C1 segment of cervical spinal cord (tissue), 14 donors: Measurements from ENCODE around the gene TREM2.
"Not testable (repeated sequence)": the region's sequence is repeated elsewhere in the genome, so short reads cannot be mapped to it uniquely, and the experiment has no call there.

Experiments used
- DNase-seq, 14 donors: peaks; one replicate each; lab custom pipeline; 2025; lab: John Stamatoyannopoulos, UW

The TREM2 gene

DNA sequence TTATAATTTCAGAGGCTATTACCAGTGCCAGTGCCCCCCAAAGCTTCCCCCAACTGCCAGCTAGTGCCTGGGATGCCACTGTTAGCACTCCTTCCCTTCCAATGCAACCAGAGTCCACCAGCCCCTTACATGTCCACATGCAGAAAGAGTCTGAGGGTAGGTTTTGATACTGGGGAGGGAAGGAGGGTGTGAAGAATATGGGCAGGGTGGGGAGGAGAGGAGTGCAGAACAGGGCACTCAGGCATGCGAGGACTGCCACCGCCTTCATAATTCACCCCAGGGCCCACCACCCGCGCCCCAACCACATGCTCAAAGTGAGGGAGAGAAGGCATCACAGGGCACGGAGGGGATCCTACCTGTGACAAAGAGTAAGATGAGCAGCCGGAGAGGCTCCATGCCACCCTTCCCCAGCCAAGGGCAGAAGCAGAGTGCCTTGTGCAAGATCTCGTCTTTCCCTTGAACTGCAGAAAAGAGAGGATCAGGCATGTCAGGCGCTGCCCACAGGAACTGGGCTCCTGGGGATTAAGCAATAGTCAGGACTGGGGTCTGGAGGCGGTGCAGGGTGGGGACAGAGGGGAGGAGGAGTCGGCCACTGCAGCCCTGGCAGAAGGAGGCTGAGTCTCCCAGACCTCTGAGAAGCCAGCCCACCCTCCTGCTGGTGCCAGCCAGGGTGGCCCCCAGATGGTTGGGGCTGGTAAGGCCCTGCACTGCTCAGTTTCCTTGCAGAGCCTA lies at the start of gene TREM2:
TSS of gene TREM2 (minus strand) at position 430 of the 732 bp plus-strand sequence. CDS start at position 396, 34 bp downstream.
- peak in 2 of 14 donors; percentile 17 to 30 for DNase-seq

DNA sequence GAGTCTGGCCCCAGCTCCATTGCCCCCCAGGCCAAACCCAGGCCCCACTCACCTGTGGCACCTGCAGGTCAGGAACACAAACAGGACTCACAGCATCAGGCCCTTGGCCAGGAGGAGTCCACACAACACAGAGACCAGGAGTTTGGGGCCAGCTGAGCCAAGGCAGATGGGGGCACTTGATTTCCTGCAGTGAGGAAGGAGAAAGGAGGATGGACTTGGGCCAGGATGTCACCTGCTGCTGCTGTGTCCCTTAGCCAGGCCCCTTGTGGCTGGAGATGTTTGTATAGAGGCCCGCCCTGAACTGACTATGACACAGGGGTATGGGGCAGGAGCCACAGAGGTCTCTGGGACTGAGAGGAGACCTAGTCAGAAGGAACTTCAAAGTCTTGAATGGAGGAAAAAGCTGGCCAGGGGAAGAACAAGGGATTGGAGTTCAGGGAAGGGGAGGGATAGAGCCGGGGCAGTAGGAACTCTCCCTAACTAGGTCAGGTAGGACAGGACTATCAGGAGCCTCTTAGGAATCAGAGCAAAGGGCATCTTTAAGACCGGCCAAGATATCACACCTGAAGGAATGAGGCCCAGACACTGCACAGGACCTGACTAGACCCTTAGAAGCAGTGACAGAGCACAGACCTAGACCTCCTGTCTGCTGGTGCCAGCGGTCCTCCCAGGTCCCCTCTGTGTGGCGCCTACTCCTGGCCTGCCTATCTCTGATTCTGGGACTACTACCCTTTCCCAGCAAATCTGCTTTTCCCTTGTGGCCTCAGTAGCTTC lies 46.8 kb upstream of the TREM2 start:
- no peak for DNase-seq

DNA sequence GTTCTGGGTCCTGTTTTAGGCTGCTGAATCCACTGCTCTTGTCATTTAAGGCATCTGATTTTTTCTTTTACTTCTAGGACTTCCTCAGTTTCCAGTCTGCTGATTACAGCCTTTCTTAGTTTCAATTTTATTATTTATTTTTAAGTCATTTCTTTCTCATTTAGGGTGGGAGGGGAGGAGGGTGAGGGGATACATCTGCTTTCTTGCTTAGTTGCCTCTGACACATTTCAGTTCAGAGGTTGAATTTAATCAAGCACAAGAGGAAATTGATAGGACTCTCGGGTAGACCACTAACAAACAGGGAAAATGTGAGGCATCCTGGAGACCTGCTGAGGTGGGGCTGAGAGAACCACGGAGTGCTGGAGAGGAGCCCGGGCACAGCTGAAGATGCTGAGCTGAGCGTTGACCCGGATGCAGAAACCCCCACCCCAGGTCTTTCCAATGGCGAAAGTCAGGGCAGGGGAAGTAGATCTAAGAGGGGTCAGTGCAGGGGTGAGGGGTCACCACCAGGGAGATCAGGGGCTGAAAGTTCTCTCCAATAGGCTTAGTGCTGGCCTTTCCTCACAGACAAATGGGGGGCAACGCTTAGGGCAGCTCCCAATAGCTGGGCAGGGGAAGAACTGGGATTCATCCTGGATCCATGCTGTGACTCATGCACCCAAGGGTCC lies 45.7 kb upstream of the TREM2 start:
- no peak for DNase-seq

DNA sequence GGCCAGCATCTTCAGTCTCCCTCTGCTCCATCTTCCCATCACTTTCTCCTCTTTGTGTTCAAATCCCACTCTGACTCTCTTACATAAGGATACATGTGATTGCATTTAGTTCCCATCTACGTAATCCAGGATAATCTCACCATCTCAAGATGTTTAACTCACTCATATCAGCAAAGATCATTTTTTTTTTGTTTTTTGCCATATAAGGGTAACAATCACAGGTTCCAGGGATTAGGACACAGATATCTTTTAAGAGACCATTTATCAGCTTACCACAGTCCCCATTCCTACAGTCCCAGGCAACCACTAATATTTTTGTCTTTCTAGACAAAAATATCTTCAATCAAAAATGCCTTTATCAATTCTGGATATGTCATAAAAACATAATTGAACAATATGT lies 41.2 kb upstream of the TREM2 start:
- no peak for DNase-seq

DNA sequence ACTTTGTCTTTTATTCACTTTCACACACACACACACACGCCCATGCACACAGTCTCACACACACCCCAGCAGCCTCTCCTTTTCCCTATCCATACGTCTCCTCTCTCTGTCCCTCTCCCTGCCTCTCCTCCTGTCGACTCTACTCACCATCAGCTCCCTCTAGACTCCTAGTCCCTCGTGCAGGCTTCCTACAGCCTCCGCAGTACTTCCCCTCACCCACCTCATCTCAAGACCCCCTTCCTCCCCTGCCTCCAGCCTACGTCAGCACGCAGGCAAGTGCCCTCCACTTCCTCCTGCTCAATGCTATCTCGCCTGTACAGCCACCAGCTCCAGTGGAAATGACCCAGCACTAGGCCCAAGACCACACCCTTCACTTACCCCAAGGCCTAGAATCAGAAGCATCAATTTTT lies 38.9 kb upstream of the TREM2 start:
- DNase-seq = no peak

DNA sequence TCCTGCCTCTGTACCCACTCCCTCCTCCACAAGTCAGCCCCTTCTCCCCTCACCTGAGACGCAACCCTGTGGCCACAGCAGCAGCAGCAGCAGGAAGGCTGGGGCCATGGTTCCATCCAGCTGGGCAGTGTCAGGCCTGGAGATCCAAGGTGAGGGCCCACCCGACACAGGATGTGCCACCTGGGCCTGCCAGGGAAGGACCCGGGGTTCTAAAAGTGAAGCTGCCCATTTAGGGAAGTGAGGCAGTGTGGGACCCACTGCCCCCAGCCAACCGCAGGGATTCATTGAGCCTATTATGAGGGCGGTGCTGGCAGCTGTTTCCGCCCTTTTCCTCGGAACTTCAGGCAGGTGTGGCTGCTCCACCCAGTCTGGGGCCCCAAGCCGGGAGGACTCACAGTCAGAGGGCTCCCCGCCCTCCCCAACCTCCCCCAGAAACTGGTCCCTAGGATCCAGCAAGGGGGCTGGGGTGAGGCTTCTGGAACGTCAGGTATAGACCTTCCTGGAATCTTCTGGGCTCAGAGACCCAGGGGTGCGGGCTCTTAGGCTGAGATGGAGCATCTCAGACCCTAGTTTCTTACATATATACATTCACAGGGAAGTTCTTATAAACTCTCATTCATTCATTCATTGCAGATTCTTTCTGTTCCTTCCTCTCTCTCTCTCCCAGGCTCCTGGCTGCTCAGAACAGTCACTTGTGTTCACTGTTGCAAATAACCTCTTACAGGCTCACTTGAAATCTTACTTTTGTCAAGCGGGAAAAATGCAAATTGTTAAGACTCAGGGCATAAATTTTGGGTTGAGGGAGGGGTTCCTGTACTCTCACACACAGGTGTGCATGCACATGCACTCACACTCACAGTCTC lies 38.2 kb upstream of the TREM2 start, which contains the start of gene TREML2:
TSS of gene TREML2 (minus strand) at position 249 of the 863 bp plus-strand sequence. CDS start at position 108, 141 bp downstream.
- no peak for DNase-seq

DNA sequence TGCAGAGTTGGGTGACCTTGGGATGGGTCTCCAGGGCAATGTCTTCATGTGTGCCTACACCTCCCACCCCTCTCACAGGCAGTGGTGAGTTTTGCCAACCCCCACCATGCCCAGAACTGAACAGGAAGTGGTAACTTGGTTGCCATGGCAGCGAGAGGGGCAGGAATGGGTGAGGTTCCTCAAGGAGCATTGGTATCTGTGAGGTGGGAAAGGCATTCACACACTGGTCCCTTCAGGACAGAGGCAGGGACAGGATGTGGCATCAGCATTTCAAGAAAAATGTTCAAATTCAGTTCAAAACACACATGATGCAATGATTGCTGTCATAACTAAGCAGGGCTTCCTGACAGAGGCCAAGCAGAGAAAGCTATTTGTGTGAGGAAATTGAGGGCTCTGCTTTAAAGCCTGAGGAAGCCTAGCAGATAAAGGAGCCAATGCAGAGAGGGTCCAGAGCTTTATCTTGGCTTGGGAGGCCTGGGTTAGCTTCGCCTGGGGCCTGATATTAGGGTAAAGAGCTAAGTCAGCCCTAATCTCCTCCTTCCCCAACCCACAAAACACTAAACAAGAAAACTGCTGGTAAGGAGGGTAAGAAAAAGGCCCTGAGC lies 37.5 kb upstream of the TREM2 start:
- DNase-seq = peak in 1 of 14 donors; percentile 33

DNA sequence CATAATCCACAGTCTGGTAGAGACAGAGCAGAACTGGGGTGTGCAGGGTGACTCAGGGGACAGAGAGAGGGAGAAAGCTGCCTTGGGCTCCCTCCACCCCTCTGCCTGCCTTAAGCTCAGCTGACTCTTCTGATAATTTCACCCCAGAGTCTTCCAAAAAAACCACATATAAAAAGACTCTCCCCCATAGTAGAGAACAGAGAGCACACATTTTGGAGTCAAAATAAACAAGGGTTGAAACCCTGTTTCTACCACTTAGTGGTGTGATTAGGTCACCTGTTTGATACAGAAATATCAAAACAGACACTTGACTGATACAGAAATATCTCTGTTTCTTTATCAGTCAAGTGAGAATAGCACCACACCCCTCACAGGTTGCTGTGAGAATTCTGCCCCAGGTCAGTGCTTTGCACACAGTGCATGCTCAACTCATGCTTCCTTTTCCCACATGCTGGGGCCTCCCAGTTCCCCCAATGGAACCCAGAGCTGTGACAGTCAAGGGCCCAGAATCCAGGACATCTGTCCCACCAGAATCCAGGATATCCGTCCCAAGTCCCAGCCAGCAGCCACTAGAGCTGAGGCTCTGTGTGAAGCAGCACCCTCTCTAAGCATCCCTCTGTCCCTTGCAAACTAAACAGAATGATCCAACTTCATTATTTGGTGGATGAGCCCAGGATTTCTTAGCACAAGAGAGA lies 36.8 kb upstream of the TREM2 start:
- no peak for DNase-seq

DNA sequence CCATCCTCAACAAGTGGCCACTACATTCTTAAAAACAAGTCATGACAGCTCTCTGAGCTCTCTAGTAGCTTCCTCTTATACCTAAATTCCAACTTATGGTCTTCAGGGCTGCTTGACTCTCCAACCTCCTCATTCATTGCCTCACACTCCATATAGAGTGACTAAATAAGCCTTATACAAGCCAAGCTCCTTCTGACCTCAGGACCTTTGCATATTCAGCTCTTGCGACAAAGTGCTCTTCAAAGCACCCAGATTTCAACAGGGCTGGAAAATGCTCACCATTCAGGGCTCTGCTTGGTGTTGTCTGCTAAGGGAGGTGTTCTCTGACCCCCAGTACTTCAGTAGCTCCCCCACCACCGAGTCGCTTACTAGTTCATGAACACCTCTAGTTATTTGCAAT lies 34.3 kb upstream of the TREM2 start:
- no peak for DNase-seq

DNA sequence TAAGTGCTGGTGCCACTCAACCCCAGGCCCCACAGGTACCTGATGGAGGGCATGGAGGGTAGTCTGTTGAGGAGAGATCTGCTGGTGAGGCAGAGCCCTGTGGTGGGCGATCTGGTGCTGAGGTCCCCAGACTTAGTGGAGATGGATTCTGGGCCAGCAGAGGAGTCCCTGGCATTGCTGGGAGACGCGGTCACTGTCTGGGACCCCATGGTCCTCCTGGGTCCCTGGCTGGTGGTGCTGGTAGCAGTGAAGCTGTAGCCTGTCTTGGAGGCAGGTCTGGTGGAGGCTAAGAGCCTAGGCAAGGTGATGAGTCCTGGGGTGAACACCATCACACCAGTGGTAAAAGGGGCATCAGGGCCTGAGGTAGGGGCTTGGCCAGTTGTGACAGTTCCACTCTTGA lies 31.5 kb upstream of the TREM2 start:
- no peak for DNase-seq

DNA sequence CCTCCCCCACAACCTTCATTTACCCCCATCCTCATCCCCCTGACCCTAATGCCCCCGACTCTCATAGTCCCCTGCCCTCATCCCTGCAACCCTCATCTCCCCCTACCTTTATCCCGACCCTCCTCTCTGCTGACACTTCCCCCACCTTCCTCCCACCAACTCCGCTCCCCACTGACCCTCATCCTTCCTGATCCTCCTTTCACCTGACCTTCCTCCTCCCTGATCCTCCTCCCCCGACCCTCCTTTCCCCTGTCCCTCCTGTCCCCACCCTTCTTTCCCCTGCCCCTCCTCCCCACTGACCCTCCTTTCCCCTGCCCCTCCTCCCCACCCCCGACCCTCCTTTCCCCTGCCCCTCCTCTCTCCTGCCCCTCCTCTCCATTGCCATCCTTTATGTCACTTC lies 31.0 kb upstream of the TREM2 start:
- no peak for DNase-seq

DNA sequence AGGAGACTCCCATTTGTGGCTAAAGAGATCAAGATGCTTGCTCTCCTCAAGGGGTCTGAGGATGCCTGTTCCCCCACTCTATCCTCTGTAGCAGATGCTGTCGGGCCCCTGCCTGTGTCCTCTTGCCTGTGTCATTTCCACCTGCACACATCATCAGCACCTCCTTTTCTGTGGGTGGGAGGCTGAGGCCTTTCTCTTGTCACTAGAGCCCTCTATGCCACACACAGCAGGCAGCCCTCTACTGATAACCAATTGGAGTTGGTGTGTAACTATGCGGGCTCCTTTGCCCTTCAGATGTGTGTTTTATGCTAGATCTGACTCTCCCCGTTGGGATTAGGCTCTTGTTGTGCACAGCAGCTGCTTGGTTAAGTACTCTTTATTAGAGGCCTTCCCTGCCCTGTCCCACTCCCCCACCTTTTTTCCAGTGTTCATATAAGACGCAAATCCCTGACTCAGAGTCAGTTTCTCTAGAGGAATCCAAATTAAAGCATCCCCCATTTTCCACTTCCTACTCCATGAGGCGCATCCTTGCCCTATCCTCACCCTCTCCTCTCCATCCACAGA lies 30.3 kb upstream of the TREM2 start:
- no peak for DNase-seq

DNA sequence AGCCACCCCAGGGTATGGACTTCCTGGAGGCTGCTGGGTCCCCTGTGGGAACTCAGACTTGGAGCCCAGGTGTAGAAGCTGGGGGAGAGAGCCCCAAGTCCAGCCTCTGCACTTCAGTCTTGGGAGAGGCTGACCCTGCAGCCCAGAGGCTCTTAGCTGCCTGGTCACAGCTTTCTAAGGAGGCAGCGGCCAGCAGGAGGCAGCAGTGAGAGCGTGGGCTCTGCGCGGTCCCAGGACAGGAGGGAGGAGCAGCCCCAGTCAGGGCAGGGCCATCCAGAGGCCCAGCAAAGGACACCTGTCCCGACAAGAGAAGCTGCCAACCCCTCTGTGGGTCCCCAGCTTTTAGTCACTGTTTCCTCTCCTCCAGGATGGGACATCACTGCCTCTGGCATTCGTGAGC lies 28.7 kb upstream of the TREM2 start:
- no peak for DNase-seq

DNA sequence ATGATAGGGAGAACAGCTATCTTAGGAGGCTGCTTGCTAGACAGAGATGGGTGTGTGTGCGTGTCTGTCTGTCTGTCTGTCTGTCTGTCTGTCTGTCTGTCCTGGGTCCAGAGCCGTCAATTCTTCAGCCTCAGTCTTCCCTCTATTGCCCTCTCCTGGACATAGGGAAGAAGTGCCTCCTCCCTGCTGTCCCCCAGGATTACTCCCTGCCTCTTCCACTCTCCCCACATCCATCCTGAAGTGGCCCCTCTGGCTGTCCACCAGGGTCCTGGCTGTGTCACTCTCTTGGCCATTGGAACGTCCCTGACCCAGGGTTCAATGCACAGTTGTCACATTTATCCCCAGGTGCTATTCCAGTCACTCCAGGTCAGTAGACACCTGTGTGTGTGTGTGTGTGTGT lies 27.9 kb upstream of the TREM2 start:
- no peak for DNase-seq

DNA sequence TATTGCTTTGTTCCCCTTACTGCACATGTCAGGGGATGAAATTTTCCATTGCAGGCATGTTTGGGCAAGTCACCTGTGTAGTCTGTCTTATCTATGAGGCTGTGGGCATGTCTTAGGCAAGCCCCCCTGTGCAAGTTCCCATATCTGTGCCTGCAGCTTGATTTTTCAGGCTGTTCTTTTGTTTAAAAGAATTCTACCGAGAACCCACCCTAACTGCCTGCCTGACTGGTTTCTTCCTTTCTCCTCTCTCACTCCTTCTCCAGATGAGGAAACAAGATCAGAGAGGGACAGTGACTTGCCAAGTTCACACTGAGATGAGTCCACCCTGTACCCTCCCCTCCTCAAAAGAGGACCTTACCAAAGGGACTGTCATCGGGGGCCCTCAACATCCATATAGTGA lies 27.1 kb upstream of the TREM2 start:
- DNase-seq = no peak

DNA sequence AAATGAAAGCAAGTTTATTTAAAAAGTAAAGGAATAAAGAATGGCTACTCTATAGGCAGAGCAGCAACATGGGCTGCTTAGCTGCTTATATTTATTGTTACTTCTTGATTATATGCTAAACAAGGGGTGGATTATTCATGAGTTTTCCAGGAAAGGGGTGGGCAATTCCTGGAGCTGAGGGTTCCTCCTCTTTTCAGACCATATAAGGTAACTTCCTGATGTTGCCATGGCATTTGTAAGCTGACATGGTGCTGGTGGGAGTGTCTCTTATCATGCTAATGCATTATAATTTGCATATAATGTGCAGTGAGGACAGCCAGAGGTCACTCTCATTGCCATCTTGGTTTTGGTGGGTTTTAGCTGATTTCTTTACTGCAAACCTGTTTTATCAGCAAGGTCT lies 26.1 kb upstream of the TREM2 start:
- DNase-seq = not testable (repeated sequence)

DNA sequence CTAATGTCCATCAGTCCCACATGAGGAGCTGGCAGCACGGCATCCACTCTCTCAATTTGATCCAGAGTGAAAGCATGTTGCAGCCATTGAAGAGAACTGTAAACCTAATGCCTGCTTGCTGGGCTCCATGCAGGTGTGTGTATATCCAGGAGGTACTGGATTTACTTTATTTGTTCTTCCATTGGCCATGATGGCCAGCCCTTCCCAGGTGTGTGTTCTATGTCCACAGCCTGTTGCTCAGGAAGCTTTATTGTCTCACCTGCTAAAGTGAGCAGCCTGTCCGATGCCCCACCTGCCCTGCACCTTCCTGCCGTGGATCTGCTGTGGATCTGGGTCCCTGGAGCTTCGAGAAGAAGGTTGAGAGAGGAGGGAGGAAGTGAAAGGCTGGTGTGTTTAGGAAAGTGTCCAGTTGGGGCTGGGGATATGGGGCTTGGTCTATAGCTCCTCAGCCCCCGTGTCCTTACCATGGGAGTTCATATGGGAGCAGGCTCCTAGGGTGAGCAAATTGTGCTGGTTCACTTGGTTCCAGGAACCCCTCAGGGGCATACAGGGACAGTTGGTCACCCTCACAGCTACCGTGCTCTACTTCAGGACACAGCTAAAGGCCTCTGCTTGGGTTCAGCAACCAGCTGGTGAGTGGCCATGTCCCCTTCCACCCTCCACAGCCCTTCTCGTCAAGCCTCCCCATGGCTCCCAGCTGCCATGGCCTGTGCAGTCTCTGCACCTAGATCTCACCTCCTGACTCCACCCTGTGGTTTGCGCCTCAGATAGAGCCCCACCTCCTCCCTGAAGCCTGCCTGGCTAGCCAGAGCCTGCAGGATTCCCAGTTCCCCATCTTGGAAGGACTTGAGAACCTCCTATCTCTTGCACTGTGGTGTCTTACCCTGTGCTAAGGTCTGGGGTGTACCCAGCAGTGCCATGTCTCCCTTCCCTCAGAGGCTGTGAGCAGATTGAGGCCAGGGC lies 25.3 kb upstream of the TREM2 start:
- DNase-seq = no peak

DNA sequence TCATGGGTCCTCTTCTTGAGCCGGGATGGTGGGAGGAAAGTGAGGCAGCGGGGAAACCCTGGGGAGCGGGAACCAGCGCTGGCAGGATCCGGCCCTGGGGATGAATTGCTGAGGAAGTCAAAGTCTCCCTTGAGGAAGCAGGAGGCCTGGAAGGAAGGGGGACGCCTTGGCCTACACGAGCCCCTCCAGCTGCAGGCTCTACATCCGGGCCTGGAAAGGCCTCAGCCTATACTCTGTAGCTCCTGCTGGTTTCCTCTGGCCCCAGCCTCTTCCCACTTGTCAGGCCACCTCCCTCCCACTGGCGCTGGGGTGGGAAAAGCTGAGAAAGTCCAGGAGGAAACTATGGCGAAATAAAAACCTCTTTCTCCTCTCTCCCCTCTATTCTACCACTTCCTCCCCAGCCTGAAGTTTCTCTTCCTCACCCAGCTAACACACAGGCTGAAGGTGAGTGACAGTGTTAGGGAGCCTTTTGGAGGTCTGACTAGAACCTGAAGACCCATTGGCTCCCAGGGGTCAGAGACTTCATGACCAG lies 23.2 kb upstream of the TREM2 start:
- DNase-seq = no peak

DNA sequence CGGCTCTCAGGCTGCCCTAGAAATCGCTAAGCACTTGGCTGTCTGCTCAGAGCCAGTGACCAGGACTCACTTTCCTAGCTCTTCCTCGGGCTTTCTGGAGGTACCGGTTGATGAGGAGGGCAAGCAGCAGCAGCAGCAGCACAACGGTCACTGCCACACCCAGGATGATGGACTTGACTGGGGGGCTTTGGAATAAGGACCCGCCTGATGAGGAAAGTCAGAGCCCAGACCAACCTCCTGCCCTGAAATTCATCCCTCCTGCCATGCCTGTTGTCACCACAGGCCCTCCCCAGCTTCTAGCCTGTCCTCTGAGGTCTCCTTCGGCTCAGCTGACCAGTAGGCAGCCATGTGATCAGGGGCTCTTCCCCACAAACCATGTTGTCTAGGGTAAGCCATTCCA lies 21.8 kb upstream of the TREM2 start:
- DNase-seq = no peak
